Measurements from ENCODE around the gene SKOR1. TPM values are rescaled to one million over a fixed set of nuclear protein-coding genes. Genes with fewer than 3 reads are reported as not detected.
A peak's percentile ranks its signal among the peaks of the same experiment; 100 is the strongest.

SKOR1 gene
- total RNA-seq, 2 donors from 2014 or later, result 0.12 TPM; not detected in 1

DNA sequence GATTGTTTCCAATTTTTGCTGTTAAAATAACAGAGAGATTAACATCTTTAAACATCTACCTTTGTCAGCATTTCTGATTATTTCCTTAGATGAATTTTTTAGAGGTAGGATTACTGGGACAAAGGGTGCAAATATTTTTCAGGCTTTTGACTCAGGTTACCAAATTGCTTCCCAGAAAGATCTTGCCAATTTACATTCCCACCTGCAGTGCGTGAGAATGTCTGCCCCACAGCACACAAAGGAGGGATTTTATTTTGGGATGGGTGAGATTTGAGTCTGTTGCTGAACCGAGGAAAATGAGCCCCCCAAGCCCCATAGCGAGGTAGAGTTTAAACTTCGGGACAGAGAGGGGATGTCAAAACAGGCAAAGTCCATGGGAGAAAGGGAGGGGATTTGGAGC is 40.5 kb downstream of the SKOR1 start:
- Histone ChIP-seq H3K27ac (no peak overlapping the region), H3K4me3 (no peak overlapping the region)
- TF ChIP-seq, protein P1, sequence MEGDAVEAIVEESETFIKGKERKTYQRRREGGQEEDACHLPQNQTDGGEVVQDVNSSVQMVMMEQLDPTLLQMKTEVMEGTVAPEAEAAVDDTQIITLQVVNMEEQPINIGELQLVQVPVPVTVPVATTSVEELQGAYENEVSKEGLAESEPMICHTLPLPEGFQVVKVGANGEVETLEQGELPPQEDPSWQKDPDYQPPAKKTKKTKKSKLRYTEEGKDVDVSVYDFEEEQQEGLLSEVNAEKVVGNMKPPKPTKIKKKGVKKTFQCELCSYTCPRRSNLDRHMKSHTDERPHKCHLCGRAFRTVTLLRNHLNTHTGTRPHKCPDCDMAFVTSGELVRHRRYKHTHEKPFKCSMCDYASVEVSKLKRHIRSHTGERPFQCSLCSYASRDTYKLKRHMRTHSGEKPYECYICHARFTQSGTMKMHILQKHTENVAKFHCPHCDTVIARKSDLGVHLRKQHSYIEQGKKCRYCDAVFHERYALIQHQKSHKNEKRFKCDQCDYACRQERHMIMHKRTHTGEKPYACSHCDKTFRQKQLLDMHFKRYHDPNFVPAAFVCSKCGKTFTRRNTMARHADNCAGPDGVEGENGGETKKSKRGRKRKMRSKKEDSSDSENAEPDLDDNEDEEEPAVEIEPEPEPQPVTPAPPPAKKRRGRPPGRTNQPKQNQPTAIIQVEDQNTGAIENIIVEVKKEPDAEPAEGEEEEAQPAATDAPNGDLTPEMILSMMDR (IDR thresholded peaks at IDR 0.05), result no peak

DNA sequence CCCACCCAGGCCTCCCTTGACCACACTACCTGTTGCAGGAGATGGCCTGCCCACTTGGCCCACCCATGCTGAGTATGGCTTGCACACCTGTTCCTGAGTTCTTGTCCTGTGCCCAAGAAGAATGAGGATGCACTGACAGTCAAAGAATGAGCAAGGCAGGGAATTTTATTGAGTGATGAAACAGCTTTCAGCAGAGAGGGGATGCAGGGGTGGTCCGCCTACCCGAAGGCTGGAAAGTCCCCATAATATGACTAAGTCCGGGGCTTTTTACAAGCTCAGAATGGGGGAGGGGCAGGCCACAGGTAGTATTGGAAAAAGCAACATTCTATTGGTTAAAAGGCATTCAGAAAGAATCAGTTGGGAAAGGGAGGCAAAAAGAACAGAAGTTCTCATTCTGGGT is 44.4 kb downstream of the SKOR1 start:
- Histone ChIP-seq H3K4me3 (no peak overlapping the region), H3K9me3 (peaks cover 4 to 5% of the 10 kb centered on the region in 2 donors), H3K36me3 (no peaks in the 10 kb centered on the region), H3K27ac (no peak overlapping the region), H3K27me3 (no peaks in the 10 kb centered on the region), H3K4me1 (no peaks in the 10 kb centered on the region)
- DNase-seq (ENCODE audit: low spot score), result no peak
- TF ChIP-seq, protein P1 (IDR thresholded peaks at IDR 0.05), result no peak

More for the DNA sequence above, 40.5 kb downstream of the SKOR1 start:
- no peaks in the 10 kb centered on the region for H3K27me3 ChIP-seq
- no peak for DNase-seq (ENCODE audit: low spot score)
- peaks cover 4 to 5% of the 10 kb centered on the region in 2 donors for H3K9me3 ChIP-seq
- H3K36me3 ChIP-seq, result no peaks in the 10 kb centered on the region
- peaks cover 0 to 12% of the 10 kb centered on the region in 2 donors for H3K4me1 ChIP-seq

DNA sequence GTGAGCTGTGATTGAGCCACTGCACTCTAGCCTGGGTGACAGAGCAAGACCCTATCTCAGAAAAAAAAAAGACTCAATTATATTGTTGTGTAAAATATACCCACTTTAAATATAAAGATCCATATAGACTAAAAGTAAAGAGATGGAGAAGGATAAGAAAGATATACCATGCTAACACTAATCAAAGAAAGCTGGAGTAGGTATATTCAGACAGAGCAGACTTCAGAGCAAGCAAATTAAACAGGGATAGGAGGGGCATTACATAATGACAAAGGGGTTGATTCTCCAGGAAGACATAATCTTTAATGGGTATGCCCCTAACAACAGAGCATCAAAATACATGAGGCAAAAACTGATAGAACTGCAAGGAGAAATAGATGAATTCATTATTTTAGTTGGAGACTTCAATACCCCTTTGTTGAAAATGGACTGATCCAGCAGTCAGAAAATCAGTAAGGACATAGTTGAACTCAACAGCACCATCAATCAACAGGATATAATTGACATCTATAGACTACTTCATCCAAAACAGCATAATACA is 45.6 kb downstream of the SKOR1 start:
- H3K4me1 ChIP-seq, result no peaks in the 10 kb centered on the region
- TF ChIP-seq, protein P1 (IDR thresholded peaks at IDR 0.05), result no peak
- no peak overlapping the region for H3K4me3 ChIP-seq

DNA sequence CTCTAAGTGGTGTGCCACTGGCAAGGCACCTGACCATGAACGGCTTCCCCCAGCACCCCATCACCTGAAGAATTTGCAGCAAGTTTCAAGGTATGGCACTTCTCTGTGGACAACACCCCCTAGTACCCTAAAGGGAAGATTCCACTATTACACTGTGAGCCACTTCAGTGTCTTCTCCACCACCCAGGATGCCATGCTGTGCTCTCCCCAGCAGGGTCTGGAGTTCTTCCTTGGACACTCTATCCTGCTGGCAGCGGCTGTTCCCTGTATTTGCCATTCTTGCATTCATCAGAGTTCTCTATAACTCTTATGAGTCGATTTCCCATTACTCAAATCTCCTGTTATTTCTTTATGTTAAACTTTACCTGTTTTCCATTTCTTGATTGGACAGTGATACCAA is 48.5 kb downstream of the SKOR1 start:
- Histone ChIP-seq H3K36me3 (no peaks in the 10 kb centered on the region), H3K4me3 (no peak overlapping the region), H3K9me3 (peaks cover 4 to 5% of the 10 kb centered on the region in 2 donors), H3K4me1 (no peaks in the 10 kb centered on the region), H3K27ac (no peak overlapping the region), H3K27me3 (no peaks in the 10 kb centered on the region)
- no peak for DNase-seq (ENCODE audit: low spot score)
- TF ChIP-seq, protein P1 (IDR thresholded peaks at IDR 0.05), result no peak

More for the DNA sequence above, 45.6 kb downstream of the SKOR1 start:
- Histone ChIP-seq H3K27ac (no peak overlapping the region), H3K27me3 (no peaks in the 10 kb centered on the region), H3K36me3 (no peaks in the 10 kb centered on the region), H3K9me3 (peaks cover 4 to 5% of the 10 kb centered on the region in 2 donors)
- DNase-seq (ENCODE audit: low spot score), result no peak

DNA sequence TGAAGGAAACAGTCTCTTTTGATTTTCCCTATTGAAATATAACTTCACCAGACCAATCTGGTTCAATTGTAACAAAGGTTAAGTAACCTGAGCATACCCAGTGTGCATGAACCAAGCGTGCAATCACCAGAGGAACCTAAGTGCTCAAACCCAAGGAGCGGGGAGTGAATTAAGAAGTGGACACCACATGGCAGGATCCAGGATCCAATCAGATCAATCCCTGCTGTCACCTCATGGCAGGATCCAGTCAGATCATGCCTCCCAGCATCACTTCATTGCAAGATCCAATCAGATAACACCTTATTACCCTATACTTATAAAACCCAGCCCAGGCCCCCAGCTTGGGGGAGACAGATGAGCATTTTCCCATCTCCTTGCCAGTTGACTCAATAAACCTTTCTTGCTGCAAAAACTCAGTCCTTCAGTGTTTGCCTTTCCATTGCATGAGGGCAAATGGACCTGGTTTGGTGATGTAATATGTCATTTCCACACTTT is 53.5 kb downstream of the SKOR1 start:
- H3K4me1 ChIP-seq, result peaks cover 0 to 5% of the 10 kb centered on the region in 2 donors
- H3K27ac ChIP-seq, result no peak overlapping the region
- H3K4me3 ChIP-seq, result no peak overlapping the region
- peak; percentile 46 for DNase-seq (ENCODE audit: low spot score)
- TF ChIP-seq, protein P1 (IDR thresholded peaks at IDR 0.05), result no peak
- no peaks in the 10 kb centered on the region for H3K9me3 ChIP-seq
- H3K27me3 ChIP-seq, result no peaks in the 10 kb centered on the region
- H3K36me3 ChIP-seq, result no peaks in the 10 kb centered on the region

Measured in right atrium auricular region (tissue), 2 donors.